ENCODE measurements around the gene PIR. TPM values are rescaled to one million over a fixed set of nuclear protein-coding genes. Genes with fewer than 3 reads are reported as not detected.

Gene PIR
- total and polyA plus RNA-seq, 9 of the 15 experiments (the other 6 are each of a cell fraction or from before 2014, with no cell fraction given), result 7.5 to 29.8 (median 11.5) TPM

DNA sequence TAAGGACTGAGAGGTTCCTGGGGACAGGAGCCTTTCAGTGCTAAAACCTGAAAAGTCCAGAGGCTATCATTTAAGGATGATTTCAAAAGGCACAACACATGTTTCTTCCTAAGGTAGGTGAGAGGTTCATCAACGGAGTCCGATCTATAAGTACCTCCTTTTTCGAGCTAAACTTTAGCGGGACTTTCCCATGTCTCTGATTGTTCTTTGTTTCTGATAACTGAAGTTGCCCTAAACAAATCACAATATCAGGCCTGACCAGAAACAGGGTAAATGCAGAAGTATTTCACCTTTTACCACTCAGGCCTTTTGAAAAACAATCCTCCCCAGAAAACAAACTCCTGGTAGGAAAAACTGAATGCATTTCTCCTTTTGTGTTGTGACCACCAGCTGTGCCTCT lies 17.6 kb downstream of the PIR start (continued):
- TF ChIP-seq, protein P1, sequence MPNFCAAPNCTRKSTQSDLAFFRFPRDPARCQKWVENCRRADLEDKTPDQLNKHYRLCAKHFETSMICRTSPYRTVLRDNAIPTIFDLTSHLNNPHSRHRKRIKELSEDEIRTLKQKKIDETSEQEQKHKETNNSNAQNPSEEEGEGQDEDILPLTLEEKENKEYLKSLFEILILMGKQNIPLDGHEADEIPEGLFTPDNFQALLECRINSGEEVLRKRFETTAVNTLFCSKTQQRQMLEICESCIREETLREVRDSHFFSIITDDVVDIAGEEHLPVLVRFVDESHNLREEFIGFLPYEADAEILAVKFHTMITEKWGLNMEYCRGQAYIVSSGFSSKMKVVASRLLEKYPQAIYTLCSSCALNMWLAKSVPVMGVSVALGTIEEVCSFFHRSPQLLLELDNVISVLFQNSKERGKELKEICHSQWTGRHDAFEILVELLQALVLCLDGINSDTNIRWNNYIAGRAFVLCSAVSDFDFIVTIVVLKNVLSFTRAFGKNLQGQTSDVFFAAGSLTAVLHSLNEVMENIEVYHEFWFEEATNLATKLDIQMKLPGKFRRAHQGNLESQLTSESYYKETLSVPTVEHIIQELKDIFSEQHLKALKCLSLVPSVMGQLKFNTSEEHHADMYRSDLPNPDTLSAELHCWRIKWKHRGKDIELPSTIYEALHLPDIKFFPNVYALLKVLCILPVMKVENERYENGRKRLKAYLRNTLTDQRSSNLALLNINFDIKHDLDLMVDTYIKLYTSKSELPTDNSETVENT (CRISPR knock-in tag; IDR thresholded peaks at IDR 0.05), result no peak
- TF ChIP-seq CBX5 (IDR thresholded peaks at IDR 0.05; ENCODE audit: borderline replicate concordance, low read depth) (no peak), HOXB6 (CRISPR knock-in tag; IDR thresholded peaks at IDR 0.05; ENCODE audit: borderline replicate concordance) (no peak), FOXM1 (IDR thresholded peaks at IDR 0.05; ENCODE audit: low read depth) (no peak), FOXM1 (CRISPR knock-in tag; IDR thresholded peaks at IDR 0.05; ENCODE audit: low read depth) (no peak), SRSF3 (IDR thresholded peaks at IDR 0.05; ENCODE audit: insufficient read depth, low read length) (no peak), BHLHE40 (IDR thresholded peaks at IDR 0.05; ENCODE audit: low read length) (no peak), ZNF316 (IDR thresholded peaks at IDR 0.05) (no peak)
- TF ChIP-seq, protein P2, sequence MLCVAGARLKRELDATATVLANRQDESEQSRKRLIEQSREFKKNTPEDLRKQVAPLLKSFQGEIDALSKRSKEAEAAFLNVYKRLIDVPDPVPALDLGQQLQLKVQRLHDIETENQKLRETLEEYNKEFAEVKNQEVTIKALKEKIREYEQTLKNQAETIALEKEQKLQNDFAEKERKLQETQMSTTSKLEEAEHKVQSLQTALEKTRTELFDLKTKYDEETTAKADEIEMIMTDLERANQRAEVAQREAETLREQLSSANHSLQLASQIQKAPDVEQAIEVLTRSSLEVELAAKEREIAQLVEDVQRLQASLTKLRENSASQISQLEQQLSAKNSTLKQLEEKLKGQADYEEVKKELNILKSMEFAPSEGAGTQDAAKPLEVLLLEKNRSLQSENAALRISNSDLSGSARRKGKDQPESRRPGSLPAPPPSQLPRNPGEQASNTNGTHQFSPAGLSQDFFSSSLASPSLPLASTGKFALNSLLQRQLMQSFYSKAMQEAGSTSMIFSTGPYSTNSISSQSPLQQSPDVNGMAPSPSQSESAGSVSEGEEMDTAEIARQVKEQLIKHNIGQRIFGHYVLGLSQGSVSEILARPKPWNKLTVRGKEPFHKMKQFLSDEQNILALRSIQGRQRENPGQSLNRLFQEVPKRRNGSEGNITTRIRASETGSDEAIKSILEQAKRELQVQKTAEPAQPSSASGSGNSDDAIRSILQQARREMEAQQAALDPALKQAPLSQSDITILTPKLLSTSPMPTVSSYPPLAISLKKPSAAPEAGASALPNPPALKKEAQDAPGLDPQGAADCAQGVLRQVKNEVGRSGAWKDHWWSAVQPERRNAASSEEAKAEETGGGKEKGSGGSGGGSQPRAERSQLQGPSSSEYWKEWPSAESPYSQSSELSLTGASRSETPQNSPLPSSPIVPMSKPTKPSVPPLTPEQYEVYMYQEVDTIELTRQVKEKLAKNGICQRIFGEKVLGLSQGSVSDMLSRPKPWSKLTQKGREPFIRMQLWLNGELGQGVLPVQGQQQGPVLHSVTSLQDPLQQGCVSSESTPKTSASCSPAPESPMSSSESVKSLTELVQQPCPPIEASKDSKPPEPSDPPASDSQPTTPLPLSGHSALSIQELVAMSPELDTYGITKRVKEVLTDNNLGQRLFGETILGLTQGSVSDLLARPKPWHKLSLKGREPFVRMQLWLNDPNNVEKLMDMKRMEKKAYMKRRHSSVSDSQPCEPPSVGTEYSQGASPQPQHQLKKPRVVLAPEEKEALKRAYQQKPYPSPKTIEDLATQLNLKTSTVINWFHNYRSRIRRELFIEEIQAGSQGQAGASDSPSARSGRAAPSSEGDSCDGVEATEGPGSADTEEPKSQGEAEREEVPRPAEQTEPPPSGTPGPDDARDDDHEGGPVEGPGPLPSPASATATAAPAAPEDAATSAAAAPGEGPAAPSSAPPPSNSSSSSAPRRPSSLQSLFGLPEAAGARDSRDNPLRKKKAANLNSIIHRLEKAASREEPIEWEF (CRISPR knock-in tag; IDR thresholded peaks at IDR 0.05), result no peak
